Right lung (tissue), 5 donors: ENCODE results near the gene C6orf89. TPM values are rescaled to one million over a fixed set of nuclear protein-coding genes. Genes with fewer than 3 reads are reported as not detected.
"Not testable (repeated sequence)": the region's sequence is repeated elsewhere in the genome, so short reads cannot be mapped to it uniquely, and the experiment has no call there.

Source experiments
- DNase-seq, 2 donors: peaks; one replicate each; pipeline ENCODE4 v3.0.0-alpha.2; 2013
- polyA plus RNA-seq, 5 donors: library from polyadenylated mRNA; unstranded; fragments of 120-200 nt; gene quantifications; one replicate each; pipeline versions ENCODE4 v1.2.1 to v1.2.3, GENCODE V29; 2013; ENCODE audit warnings: inconsistent platforms in 1 of 5, low replicate concordance in 1 of 5; ENCODE audit not compliant: insufficient read length in 5 of 5, insufficient read depth in 1 of 5

Gene C6orf89
- polyA plus RNA-seq, 5 donors = 38.1 to 51.4 (median 48.2) TPM

DNA sequence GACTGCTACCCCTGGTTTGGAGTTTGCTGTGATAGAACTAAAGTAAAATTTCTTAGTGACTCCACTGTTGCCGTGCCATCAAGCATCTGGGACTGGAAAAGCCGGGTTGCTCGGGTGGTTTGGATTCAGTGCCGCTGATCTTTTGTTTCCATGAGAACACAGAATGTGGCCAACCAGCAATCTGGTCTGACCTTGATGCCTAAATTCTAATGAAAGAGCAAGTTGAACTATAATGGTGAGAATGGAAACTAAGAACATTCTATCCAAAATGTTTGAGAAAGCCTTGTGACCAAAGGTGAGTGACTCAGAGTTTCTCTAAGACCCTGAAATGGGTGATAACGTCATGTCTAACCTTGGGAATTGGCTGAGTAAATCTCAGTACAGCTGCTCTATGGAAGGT lies 58.9 kb downstream of the C6orf89 start:
- no peak for DNase-seq

DNA sequence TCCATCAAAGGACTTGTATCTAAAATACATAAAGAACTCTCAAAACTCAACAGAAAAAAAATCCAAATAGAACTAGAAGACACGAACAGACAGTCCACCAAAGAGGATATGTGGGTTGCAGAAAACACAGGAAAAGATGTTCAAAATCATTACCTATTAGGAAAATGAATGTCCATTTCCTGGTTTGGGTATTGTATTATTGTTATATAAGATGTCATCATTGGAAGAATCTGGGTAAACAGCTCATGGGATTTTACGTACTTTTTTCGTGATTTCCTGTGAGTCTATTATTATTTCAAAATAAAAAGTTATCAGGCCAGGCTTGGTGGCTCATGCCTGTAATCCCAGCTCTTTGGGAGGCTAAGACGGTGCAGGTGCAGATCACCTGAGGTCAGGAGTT lies 59.5 kb downstream of the C6orf89 start:
- no peak for DNase-seq

DNA sequence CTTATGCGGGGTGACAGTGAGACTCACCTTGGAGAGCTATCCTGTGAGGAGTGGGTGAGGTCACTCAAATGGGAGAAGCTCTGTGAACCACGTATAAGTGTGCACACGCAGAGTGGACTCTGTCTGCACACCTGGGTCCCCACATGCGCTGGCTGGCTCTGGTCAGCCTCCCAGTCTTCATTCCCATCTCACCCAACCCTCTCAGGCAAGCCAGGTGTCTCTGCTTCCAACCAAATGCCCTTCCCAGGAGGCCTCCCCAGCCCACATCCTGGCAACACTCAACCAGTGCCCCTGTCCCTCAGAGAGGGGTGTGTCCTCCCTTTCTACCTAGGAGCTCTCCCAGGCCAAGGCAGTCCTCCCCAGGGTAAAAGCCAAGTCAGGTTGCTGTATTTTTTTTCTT lies 60.8 kb downstream of the C6orf89 start:
- DNase-seq = no peak

DNA sequence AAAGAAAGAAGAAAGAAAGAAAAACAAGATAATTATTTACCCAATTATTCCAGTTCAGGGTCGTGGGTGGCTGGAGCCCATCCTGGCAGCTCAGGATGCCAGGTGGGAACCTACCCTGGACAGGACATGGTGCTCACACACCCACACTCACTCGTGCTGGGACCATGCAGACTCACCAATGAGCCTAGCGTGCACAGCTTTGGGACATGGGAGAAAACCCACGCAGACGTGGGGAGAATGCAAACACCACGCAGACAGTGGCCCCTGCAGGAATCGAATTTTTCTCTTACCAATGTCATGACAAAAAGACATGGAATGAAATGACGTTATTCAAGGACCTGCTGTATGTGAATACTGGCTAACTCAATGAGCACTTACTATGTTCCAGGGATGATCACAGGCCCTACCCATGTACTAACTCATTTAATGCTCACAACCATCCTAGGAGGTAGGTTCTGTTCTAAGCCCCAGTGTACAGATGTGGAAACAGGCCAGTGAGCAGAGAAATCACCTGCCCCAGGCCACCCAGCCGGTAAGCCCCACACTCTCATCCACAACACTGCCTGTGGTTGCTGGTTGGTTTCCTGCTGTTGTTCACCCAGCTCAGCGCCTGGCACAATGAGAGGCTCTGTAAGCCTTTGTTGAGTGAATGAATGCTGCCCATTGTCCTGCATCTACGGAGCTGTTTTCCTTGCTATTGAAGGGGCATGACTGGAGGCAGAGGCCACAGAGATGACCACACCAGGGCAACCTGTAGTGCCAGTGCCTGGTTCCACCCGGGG lies 62.0 kb downstream of the C6orf89 start:
- DNase-seq = no peak

DNA sequence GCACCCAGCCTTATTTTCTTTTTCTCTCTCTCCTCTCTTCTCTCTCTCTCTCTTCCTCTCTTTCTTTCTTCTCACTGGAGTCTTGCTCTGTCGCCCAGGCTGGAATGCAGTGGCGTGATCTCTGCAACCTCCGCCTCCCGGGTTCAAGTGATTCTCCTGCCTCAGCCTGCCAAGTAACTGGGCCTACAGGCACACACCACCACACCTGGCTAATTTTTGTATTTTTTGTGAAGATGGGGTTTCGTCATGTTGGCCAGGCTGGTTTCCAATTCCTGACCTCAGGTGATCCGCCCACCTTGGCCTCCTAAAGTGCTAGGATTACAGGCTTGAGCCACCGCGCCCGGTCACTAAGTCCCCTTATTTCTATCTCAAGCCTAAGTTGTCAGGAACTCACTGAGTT lies 63.3 kb downstream of the C6orf89 start:
- not testable (repeated sequence) for DNase-seq

DNA sequence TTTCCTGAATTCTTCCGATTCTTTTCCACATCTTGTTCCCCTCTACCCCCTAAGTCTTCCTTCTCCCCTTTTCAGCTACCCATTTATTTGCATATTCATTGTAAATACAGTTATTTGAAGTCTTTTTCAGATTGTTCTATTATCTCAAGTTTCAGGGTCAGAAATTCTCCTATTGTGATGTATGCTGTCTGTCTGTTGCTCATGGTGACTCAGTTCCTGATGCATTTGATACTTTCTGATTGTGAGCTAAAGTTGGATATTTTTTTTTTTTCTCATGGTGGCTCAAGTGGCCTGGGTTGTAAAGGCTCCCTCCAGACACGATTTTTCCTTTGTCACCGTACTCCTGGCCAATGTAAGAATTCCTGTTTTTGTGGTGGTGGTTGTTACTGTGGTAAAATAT lies 63.9 kb downstream of the C6orf89 start:
- no peak for DNase-seq

DNA sequence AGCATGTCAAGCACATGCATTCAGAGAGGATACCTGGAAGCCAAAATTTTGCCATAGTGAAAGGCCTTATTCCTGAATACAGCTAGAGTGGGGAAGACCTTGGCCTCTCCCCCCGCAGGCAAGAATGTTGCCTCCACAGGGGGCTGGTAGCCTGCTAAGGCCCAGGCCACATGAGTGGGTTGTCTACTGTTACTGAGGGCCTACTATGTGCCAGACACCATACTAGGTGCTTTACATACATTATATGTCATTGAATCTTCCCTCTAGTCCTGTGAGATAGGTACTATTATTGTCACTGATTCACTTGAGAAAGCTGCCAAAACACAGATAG lies 68.1 kb downstream of the C6orf89 start:
- no peak for DNase-seq

DNA sequence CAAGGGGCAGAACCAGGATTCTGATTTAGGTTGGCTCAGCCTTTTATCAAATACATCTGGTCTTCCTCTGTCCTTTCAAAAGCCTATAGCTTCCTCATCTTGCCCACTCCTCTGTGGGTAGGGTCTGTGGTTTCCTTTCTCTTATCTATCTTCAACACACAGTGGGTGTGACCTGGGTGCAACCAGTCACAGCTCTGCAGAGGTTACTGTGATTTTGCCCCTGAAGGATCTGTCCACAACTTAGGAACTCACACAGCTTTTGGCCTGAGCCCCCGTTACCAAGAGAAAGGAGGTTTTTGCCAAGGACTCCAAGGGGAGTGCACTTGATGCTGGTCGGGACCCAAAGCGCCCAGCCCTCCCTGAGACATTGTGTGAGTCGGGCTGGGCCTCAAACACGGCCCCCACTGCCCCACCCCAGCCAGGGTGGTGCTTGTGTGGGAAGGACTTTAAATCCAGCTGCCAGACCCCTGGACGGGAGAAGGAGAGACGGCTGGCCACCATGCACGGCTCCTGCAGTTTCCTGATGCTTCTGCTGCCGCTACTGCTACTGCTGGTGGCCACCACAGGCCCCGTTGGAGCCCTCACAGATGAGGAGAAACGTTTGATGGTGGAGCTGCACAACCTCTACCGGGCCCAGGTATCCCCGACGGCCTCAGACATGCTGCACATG lies 68.6 kb downstream of the C6orf89 start, which contains the start of gene PI16:
TSS of gene PI16 (plus strand) at position 477 of the 670 bp plus-strand sequence. CDS start at position 500, 23 bp downstream.
- DNase-seq = no peak

DNA sequence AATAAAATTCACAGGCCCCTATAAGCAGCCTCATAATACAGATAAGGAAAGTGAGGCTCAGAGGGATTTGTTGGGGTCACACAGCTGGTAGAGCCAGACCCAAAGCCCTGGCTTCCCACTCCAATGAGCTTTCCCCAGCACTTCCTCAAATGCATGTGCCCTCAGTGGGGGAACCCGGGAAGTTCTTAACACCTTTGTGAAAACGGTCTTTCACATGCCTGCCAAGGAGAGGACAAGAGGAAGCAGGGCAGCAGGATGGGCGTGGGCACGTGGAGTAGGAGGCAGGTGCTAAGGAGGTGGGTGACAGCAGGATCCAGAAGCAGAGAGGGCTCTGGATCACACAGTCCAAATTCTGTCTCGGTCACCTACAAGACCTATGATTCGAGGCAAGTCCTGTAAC lies 69.4 kb downstream of the C6orf89 start:
- no peak for DNase-seq

DNA sequence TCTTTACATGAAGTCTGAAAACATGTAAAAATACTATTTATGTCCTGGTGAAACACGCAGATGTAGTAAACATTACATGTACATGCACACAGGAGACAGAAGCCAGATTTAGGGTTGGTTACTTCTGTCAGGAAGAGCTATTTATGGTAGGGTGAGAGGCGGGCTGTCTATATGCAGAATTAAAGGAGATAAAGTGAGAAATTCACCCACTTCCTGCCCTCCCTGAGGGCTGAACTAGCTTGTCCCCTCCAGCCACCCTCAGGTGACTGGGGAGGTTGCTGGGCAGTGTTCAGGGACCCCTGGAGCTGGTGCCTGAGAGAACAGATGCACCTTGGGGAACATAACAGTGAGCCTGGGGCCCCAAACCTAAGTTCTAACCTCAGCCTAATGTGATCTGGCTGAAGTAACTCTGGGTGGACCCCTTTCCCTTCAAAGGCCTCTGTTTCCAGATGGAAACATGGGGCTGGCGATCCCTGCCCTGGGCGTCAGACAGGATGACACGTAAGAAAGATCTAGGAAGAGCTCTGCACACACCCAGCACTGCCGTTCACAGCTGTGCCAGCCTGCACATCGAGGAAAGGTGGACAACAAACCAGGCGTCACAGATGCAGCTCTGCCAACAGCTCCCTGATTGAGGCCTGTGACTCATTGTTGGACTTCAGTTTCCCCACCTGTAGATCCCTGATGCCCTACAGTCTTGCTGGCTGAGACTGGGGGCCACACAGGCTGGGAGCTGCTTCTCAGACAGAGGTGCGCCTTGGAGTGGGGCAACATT lies 70.1 kb downstream of the C6orf89 start:
- DNase-seq = no peak

DNA sequence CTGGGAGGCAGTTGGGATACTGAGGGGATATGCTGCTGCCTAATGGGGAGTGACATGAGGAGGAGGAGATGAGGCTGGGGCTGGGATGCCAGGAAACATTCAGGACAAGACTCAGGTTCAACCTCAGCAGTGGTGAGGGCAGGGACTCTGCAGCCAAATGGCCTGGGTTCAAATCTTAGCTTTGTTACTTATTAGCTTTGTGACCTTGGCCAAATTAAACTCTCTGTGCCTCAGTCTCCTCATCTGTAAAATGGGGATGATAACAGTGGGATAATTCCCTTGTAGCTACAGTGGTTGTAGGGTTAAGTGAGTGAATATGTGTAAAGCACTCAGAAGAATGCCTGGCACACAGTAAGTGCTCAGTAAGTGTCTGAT lies 70.7 kb downstream of the C6orf89 start:
- no peak for DNase-seq

DNA sequence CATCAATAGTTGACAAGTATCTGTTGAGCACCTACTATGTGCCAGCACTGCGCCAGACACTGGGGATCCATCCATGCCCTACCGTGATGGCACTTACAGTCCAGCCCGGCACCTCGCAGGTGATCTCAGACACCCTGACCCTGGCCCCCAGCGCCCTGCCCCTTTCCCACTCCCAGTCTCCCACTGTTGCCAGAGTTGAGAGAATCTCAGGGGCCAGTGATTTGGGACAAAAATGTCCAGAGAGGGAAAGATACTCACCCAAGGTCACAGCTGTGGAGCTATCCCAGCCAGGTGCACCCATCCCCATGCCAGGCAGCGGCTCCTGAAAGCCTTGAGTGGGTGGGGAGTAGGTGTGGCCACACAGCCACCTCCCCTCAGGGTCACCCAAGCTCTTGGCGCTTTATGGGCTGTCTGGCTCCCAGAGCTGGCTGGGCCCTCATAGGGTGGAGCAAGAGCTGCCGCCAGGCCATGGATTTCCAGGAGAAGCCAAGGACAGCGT lies 72.1 kb downstream of the C6orf89 start:
- DNase-seq = no peak

DNA sequence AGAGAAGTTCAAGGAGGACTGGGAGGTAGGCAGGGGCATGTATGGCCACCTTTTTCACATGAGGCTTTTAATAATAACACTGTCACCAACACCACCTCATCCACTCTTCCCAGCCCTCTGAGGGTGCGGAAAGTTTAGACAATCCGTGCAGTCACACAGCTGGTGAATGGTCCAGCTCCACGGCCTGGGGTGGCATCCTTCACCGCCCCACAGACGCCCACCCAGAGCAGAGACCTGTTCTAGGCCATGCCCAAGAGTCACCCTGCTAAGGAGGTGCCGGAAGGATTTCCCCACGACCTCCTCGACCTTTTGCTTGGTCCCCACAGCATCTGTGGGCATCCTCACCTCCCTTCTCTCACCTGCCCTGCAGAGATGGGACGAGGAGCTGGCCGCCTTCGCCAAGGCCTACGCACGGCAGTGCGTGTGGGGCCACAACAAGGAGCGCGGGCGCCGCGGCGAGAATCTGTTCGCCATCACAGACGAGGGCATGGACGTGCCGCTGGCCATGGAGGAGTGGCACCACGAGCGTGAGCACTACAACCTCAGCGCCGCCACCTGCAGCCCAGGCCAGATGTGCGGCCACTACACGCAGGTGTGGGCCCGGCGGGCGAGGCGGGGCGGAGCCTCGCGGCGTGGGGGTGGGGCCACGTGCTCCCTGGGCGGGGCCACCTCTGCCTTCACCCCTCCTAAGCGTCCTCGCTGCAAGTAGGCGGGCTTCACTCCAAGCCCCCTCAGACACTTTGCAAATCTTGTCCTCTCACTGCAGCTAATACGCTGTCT lies 73.2 kb downstream of the C6orf89 start:
- no peak for DNase-seq

DNA sequence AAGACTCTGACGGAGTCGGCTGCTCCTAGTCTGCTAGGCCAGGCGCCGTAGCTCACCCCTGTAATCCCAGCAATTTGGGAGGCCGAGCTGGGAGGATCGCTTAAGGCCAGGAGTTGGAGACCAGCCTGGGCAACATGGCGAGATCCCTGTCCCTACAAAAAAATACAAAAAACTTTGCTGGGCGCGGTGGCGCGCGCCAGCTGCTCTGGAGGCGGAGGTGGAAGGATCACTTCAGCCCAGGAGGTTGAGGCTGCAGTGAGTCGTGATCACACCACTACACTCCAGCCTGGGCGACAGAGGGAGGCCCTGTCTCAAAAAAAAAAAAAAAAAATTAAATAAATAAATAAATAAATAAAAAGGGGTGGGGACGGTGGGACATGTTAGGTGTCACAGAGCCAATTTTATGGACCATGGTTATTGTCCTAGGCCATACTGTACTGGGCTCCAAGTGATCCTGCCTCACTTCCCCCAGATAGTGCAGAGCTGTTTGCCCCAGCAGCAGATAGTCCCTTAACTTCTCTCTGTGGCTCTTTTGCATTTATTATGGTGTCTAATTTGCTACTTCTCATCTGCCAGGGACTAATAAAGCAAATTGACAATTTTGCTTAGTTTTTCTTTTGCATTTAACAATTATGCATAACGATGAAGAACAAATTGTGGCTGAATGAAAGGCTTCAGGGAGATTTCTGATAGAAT lies 74.0 kb downstream of the C6orf89 start:
- no peak for DNase-seq

DNA sequence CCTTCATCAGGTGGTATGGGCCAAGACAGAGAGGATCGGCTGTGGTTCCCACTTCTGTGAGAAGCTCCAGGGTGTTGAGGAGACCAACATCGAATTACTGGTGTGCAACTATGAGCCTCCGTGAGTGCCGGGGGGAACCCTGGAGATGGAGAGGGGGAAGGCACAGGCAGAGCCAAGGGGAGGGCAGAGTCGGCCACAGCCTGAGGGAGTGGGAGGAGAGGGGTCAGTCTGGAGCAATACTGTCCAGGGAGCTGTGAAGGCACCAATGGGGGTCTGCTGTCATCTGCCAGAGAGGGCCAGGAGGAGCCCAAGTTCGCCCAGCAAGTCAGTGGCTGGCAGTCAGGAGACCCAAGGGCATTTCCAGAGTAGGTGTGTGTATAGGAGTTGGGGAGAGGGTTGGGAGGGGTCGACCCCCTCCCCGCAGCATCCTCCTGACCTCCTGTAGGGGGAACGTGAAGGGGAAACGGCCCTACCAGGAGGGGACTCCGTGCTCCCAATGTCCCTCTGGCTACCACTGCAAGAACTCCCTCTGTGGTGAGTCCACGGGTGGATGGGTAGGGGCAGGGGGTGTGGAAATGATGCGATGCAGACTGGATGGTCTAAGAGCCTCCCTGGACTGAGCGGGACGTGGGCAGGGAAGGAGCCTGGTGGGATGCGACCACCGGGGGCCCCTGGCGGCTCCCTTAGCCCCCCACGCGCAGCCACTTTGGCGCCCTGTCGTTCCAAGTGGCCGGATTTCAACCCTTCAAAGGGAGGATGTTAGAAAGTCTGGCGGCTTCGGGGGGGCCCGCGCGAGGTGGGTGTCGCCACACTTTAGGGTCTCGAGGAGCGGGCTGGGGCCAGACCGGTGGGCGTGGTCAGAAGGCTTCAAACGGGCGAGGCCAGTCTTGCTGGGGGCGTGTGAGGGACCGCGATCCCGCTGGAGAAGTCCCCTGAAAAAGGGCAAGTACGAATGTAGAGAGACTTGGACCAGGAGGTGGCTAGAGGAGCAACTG lies 76.0 kb downstream of the C6orf89 start:
- no peak for DNase-seq

DNA sequence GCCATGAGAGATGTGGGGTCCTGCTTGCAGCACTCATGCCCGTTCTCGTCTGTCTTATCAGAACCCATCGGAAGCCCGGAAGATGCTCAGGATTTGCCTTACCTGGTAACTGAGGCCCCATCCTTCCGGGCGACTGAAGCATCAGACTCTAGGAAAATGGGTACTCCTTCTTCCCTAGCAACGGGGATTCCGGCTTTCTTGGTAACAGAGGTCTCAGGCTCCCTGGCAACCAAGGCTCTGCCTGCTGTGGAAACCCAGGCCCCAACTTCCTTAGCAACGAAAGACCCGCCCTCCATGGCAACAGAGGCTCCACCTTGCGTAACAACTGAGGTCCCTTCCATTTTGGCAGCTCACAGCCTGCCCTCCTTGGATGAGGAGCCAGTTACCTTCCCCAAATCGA lies 77.1 kb downstream of the C6orf89 start:
- peak in 1 of 2 donors; percentile 49 for DNase-seq

DNA sequence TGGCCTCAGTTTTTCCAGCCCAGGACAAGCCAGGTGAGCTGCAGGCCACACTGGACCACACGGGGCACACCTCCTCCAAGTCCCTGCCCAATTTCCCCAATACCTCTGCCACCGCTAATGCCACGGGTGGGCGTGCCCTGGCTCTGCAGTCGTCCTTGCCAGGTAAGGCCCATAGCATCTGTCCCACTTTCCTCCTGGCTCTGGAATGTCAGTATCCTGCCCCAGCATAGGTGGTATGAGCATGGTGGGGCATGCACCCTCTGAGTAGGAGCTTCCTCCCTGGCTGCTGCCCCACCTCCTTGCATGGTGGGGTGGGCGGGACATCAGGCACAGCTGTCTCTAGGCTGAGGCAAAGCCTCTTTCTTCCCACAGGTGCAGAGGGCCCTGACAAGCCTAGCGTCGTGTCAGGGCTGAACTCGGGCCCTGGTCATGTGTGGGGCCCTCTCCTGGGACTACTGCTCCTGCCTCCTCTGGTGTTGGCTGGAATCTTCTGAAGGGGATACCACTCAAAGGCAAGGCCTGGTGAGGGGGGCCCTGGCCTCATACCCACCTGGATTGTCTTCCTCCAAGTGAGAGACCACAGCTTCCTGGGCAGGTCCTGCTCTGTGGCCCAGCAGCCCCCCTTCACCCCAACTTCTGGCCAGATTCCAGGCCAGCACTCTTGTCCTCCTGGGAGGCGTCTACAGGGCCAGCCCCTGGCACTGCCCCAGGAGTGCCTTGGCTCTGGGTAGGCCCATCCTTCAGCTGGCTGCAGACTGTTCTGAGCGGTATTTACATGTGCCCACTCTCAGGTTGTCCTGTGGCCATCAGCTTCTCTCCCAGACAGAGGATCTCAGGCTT lies 77.9 kb downstream of the C6orf89 start:
- peak in 1 of 2 donors; percentile 48 for DNase-seq

DNA sequence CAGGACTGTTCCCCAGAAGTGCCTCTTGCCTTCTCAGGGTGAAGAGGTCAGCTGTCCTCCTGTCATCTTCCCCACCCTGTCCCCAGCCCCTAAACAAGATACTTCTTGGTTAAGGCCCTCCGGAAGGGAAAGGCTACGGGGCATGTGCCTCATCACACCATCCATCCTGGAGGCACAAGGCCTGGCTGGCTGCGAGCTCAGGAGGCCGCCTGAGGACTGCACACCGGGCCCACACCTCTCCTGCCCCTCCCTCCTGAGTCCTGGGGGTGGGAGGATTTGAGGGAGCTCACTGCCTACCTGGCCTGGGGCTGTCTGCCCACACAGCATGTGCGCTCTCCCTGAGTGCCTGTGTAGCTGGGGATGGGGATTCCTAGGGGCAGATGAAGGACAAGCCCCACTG lies 78.6 kb downstream of the C6orf89 start:
- no peak for DNase-seq

DNA sequence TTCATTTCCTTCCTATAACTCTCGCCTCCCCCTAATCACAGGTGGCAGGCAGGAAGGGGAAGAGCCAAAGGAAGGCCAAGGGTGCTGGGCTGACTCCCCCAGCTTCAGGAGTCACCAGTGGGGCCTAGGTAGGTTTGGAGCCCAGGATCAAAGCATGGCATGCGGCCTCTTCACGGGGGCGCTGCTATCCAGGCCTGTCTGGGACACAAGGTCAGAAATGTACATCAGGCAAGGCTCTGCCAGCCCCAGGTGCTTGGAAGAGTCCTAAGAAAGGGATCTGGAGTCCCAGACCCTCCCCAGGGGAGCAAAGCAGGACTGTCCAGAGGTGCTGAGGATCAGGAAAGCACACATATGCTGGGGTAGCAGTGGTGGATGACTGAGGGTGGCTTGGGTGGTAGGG lies 79.2 kb downstream of the C6orf89 start:
- DNase-seq = no peak
